Measurements from ENCODE around the gene GPR17. TPM values are rescaled to one million over a fixed set of nuclear protein-coding genes. Genes with fewer than 3 reads are reported as not detected.

GPR17 gene
- total RNA-seq, 5 donors from 2014 or later (not counting 1 experiment from before 2014, with no cell fraction given) = not detected

GRCh38 chr2:127631541-127631996 is 14.4 kb upstream of the GPR17 start:
- DNase-seq (no peak), ATAC-seq (replicated peaks in 1 of 4) (no peak)
- ChIA-PET POLR2A (no interaction called here), CTCF (interaction anchor here in 1 of 2 donors (1.7 kb wide), 1 partner anchor 19 kb away, joined by 4 read pairs; no protein-coding TSS in a partner anchor)
- no peak overlapping the region for H3K4me3 ChIP-seq (ENCODE audit: control insufficient read depth in 1 of 2, extremely low read depth in 1 of 2, low read length in 1 of 2)
- Mint-ChIP-seq H3K4me1 (peaks cover 17 to 45% (median 21%) of the 10 kb centered on the region in 3 donors), H3K36me3 (no peaks in the 10 kb centered on the region), H3K27ac (peak overlapping the region in 1 of 2 donors; percentile 3), H3K27me3 (no peaks in the 10 kb centered on the region), H3K4me3 (no peak overlapping the region), H3K9me3 (no peaks in the 10 kb centered on the region)
- H3K27ac ChIP-seq (ENCODE audit: low read length) = no peak overlapping the region
- peaks cover 0 to 3% of the 10 kb centered on the region in 2 experiments for H3K27me3 ChIP-seq (replicated peaks in 1 of 2; ENCODE audit: control insufficient read depth in 2 of 2, extremely low read depth in 1 of 2, insufficient read depth in 2 of 2, low read length in 1 of 2)
- no peaks in the 10 kb centered on the region for H3K36me3 ChIP-seq (ENCODE audit: control insufficient read depth in 2 of 2, extremely low read depth in 1 of 2, insufficient read depth in 1 of 2, low read length in 1 of 2)
- 93% methylated on average over 8 of the region's 16 CpGs for WGBS (ENCODE audit: insufficient coverage)
- H3K9me3 ChIP-seq = no peaks in the 10 kb centered on the region
- peaks cover 29 to 60% of the 10 kb centered on the region in 2 experiments for H3K4me1 ChIP-seq (ENCODE audit: control insufficient read depth in 1 of 2, extremely low read depth in 1 of 2, insufficient read depth in 2 of 2, low read length in 2 of 2)

- 88% methylated on average over 15 of the region's 17 CpGs for WGBS (ENCODE audit: insufficient coverage)
- no peak overlapping the region for H3K27ac Mint-ChIP-seq
- no peak overlapping the region for H3K4me3 ChIP-seq (ENCODE audit: control insufficient read depth in 1 of 2, extremely low read depth in 1 of 2, low read length in 1 of 2)
- H3K27ac ChIP-seq (ENCODE audit: low read length) = no peak overlapping the region
- CTCF ChIA-PET = interaction anchor here in 1 of 2 donors (1.7 kb wide), 1 partner anchor 18 kb away, joined by 4 read pairs; no protein-coding TSS in a partner anchor
- H3K36me3 ChIP-seq (ENCODE audit: control insufficient read depth in 2 of 2, extremely low read depth in 1 of 2, insufficient read depth in 1 of 2, low read length in 1 of 2) = no peaks in the 10 kb centered on the region
- no peaks in the 10 kb centered on the region for H3K9me3 Mint-ChIP-seq
- no peak for DNase-seq
- no peaks in the 10 kb centered on the region for H3K27me3 Mint-ChIP-seq
- POLR2A ChIA-PET = no interaction called here
- peaks cover 22 to 49% (median 25%) of the 10 kb centered on the region in 3 donors for H3K4me1 Mint-ChIP-seq
- H3K27me3 ChIP-seq (replicated peaks in 1 of 2; ENCODE audit: control insufficient read depth in 2 of 2, extremely low read depth in 1 of 2, insufficient read depth in 2 of 2, low read length in 1 of 2) = peaks cover 0 to 3% of the 10 kb centered on the region in 2 experiments
- H3K9me3 ChIP-seq = no peaks in the 10 kb centered on the region
- no peak for ATAC-seq (replicated peaks in 1 of 4)
- H3K4me1 ChIP-seq (ENCODE audit: control insufficient read depth in 1 of 2, extremely low read depth in 1 of 2, insufficient read depth in 2 of 2, low read length in 2 of 2) = peaks cover 34 to 65% of the 10 kb centered on the region in 2 experiments
- H3K4me3 Mint-ChIP-seq = peak overlapping the region in 1 of 3 donors; percentile 53
- no peaks in the 10 kb centered on the region for H3K36me3 Mint-ChIP-seq
Measured at GRCh38 chr2:127631997-127632581, 13.9 kb upstream of the GPR17 start.

- Mint-ChIP-seq H3K4me1 (peaks cover 23 to 55% (median 29%) of the 10 kb centered on the region in 3 donors), H3K36me3 (no peaks in the 10 kb centered on the region), H3K27ac (peak overlapping the region; percentile 49 to 71), H3K4me3 (peak overlapping the region in 1 of 3 donors; percentile 53), H3K27me3 (no peaks in the 10 kb centered on the region), H3K9me3 (no peaks in the 10 kb centered on the region)
- WGBS (ENCODE audit: insufficient coverage) = 48% methylated on average over 21 of the region's 25 CpGs
- Histone ChIP-seq H3K9me3 (no peaks in the 10 kb centered on the region), H3K27me3 (replicated peaks in 1 of 2; ENCODE audit: control insufficient read depth in 2 of 2, extremely low read depth in 1 of 2, insufficient read depth in 2 of 2, low read length in 1 of 2) (peaks cover 0 to 3% of the 10 kb centered on the region in 2 experiments), H3K4me1 (ENCODE audit: control insufficient read depth in 1 of 2, extremely low read depth in 1 of 2, insufficient read depth in 2 of 2, low read length in 2 of 2) (peaks cover 40 to 73% of the 10 kb centered on the region in 2 experiments), H3K36me3 (ENCODE audit: control insufficient read depth in 2 of 2, extremely low read depth in 1 of 2, insufficient read depth in 1 of 2, low read length in 1 of 2) (no peaks in the 10 kb centered on the region), H3K27ac (ENCODE audit: low read length) (peak overlapping the region; percentile 39), H3K4me3 (ENCODE audit: control insufficient read depth in 1 of 2, extremely low read depth in 1 of 2, low read length in 1 of 2) (no peak overlapping the region)
- POLR2A ChIA-PET = no interaction called here
- peak in 3 of 4 experiments; percentile 34 to 62 (median 46) for ATAC-seq (replicated peaks in 1 of 4)
- CTCF ChIA-PET = no interaction called here
- peak in 1 of 35 experiments; percentile 24 for DNase-seq
Measured at GRCh38 chr2:127632592-127633489, 13.1 kb upstream of the GPR17 start.

GRCh38 chr2:127633556-127634065 is 12.3 kb upstream of the GPR17 start:
- H3K27me3 ChIP-seq (replicated peaks in 1 of 2; ENCODE audit: control insufficient read depth in 2 of 2, extremely low read depth in 1 of 2, insufficient read depth in 2 of 2, low read length in 1 of 2) = peaks cover 0 to 3% of the 10 kb centered on the region in 2 experiments

GRCh38 chr2:127634066-127634617 is 11.8 kb upstream of the GPR17 start:
- Histone ChIP-seq H3K27ac (ENCODE audit: low read length) (no peak overlapping the region), H3K4me3 (ENCODE audit: control insufficient read depth in 1 of 2, extremely low read depth in 1 of 2, low read length in 1 of 2) (no peak overlapping the region), H3K36me3 (ENCODE audit: control insufficient read depth in 2 of 2, extremely low read depth in 1 of 2, insufficient read depth in 1 of 2, low read length in 1 of 2) (peaks cover 0 to 3% of the 10 kb centered on the region in 2 donors), H3K4me1 (ENCODE audit: control insufficient read depth in 1 of 2, extremely low read depth in 1 of 2, insufficient read depth in 2 of 2, low read length in 2 of 2) (peaks cover 53 to 86% of the 10 kb centered on the region in 2 experiments), H3K27me3 (replicated peaks in 1 of 2; ENCODE audit: control insufficient read depth in 2 of 2, extremely low read depth in 1 of 2, insufficient read depth in 2 of 2, low read length in 1 of 2) (peaks cover 0 to 3% of the 10 kb centered on the region in 2 experiments), H3K9me3 (no peaks in the 10 kb centered on the region)
- ATAC-seq (replicated peaks in 1 of 4) (no peak), DNase-seq (no peak)
- ChIA-PET CTCF (no interaction called here), POLR2A (no interaction called here)
- Mint-ChIP-seq H3K9me3 (no peaks in the 10 kb centered on the region), H3K27me3 (no peaks in the 10 kb centered on the region), H3K36me3 (no peaks in the 10 kb centered on the region), H3K4me1 (peaks cover 33 to 67% (median 38%) of the 10 kb centered on the region in 3 donors), H3K27ac (peak overlapping the region in 1 of 2 donors; percentile 11), H3K4me3 (peak overlapping the region in 1 of 3 donors; percentile 53)
- 84% methylated on average over 9 of the region's 16 CpGs for WGBS (ENCODE audit: insufficient coverage)

More at GRCh38 chr2:127633556-127634065, 12.3 kb upstream of the GPR17 start:
- 88% methylated on average over 9 of the region's 9 CpGs for WGBS (ENCODE audit: insufficient coverage)
- H3K27ac Mint-ChIP-seq = peak overlapping the region in 1 of 2 donors; percentile 71
- ChIA-PET POLR2A (no interaction called here), CTCF (no interaction called here)
- H3K27me3 Mint-ChIP-seq = no peaks in the 10 kb centered on the region
- Histone ChIP-seq H3K4me3 (ENCODE audit: control insufficient read depth in 1 of 2, extremely low read depth in 1 of 2, low read length in 1 of 2) (no peak overlapping the region), H3K4me1 (ENCODE audit: control insufficient read depth in 1 of 2, extremely low read depth in 1 of 2, insufficient read depth in 2 of 2, low read length in 2 of 2) (peaks cover 47 to 81% of the 10 kb centered on the region in 2 experiments), H3K36me3 (ENCODE audit: control insufficient read depth in 2 of 2, extremely low read depth in 1 of 2, insufficient read depth in 1 of 2, low read length in 1 of 2) (peaks cover 0 to 3% of the 10 kb centered on the region in 2 donors), H3K9me3 (no peaks in the 10 kb centered on the region), H3K27ac (ENCODE audit: low read length) (peak overlapping the region; percentile 39)
- H3K9me3 Mint-ChIP-seq = no peaks in the 10 kb centered on the region
- peak overlapping the region in 1 of 3 donors; percentile 53 for H3K4me3 Mint-ChIP-seq
- no peak for DNase-seq
- H3K4me1 Mint-ChIP-seq = peaks cover 28 to 61% (median 35%) of the 10 kb centered on the region in 3 donors
- no peak for ATAC-seq (replicated peaks in 1 of 4)
- no peaks in the 10 kb centered on the region for H3K36me3 Mint-ChIP-seq

Measured in T-cell (primary cell).